HL-60 (cell line): Measurements from ENCODE around the gene CBX1.
"Not testable (repeated sequence)": the region's sequence is repeated elsewhere in the genome, so short reads cannot be mapped to it uniquely, and the experiment has no call there.

ENCODE experiments used
- DNase-seq, 2 experiments: peaks; one replicate each; pipeline ENCODE4 v3.0.0-alpha.2; 2010 to 2020; ENCODE audit warnings: low read depth in 1 of 2, low spot score in 1 of 2
- H3K27ac ChIP-seq: fragments of 250-450 bp; sonication (Bioruptor Pico); replicated peaks from 2 replicates; pipeline ENCODE4 v1.5.1; 2020; ENCODE audit warnings: mild to moderate bottlenecking, moderate library complexity
- H3K27me3 ChIP-seq: fragments of 250-450 bp; sonication (Bioruptor Pico); 2 replicates; pipeline ENCODE4 v1.5.1; 2021; ENCODE audit warnings: mild to moderate bottlenecking, moderate library complexity; ENCODE audit not compliant: insufficient read depth, poor library complexity, severe bottlenecking
- H3K4me3 ChIP-seq: replicated peaks from 2 replicates; pipeline ENCODE4 v1.5.1; 2011; ENCODE audit warnings: mild to moderate bottlenecking, control low read depth, low read length; ENCODE audit not compliant: insufficient read depth
- CTCF ChIP-seq: IDR thresholded peaks from one replicate; pipeline ENCODE4 v1.5.1; 2011; ENCODE audit warnings: low read length, control low read depth, inconsistent platforms; ENCODE audit not compliant: insufficient read depth
- GABPA ChIP-seq: IDR thresholded peaks from 2 replicates; pipeline ENCODE4 v1.6.1; 2012; ENCODE audit warnings: low read depth
- POLR2AphosphoS5 ChIP-seq: IDR thresholded peaks from 2 replicates; pipeline ENCODE4 v1.6.1; 2012; ENCODE audit warnings: low read depth
- REST ChIP-seq: IDR thresholded peaks from 2 replicates; pipeline ENCODE4 v1.6.1; 2012; ENCODE audit warnings: low read depth; ENCODE audit not compliant: insufficient replicate concordance
- SPI1 ChIP-seq: IDR thresholded peaks from 2 replicates; pipeline ENCODE4 v1.6.1; 2012; ENCODE audit warnings: low read depth, mild to moderate bottlenecking, borderline replicate concordance

CBX1 gene

GRCh38 chr17:48095611-48096010 is 5.7 kb downstream of the CBX1 start:
- Histone ChIP-seq H3K4me3 (no peak overlapping the region), H3K27me3 (no peaks in the 10 kb centered on the region), H3K27ac (no peak overlapping the region)
- no peak for DNase-seq
- no peak for TF ChIP-seq GABPA

GRCh38 chr17:48093341-48094045 is 7.8 kb downstream of the CBX1 start:
- H3K4me3 ChIP-seq: no peak overlapping the region
- TF ChIP-seq GABPA (no peak), CTCF (no peak), REST (no peak), POLR2AphosphoS5 (no peak), SPI1 (no peak)
- DNase-seq: no peak
- H3K27me3 ChIP-seq: no peaks in the 10 kb centered on the region
- H3K27ac ChIP-seq: no peak overlapping the region

- DNase-seq: no peak
- TF ChIP-seq POLR2AphosphoS5 (no peak), GABPA (no peak)
- no peak overlapping the region for H3K4me3 ChIP-seq
- H3K27me3 ChIP-seq: no peaks in the 10 kb centered on the region
- H3K27ac ChIP-seq: no peak overlapping the region
These were observed 16.3 kb downstream of the CBX1 start for GRCh38 chr17:48084932-48085331.

- Histone ChIP-seq H3K27me3 (no peaks in the 10 kb centered on the region), H3K27ac (no peak overlapping the region), H3K4me3 (no peak overlapping the region)
- no peak for DNase-seq
- no peak for TF ChIP-seq REST
- no peak for TF ChIP-seq GABPA
- no peak for TF ChIP-seq CTCF
- no peak for TF ChIP-seq SPI1
- no peak for TF ChIP-seq POLR2AphosphoS5
These were observed 19.4 kb downstream of the CBX1 start for GRCh38 chr17:48081858-48082257.

- not testable (repeated sequence) for DNase-seq, H3K27me3 ChIP-seq, H3K4me3 ChIP-seq, H3K27ac ChIP-seq
These were observed 24.1 kb downstream of the CBX1 start for GRCh38 chr17:48077152-48077551.
